ENCODE measurements around the gene GALNT2. TPM values are rescaled to one million over a fixed set of nuclear protein-coding genes. Genes with fewer than 3 reads are reported as not detected.

GALNT2 gene
- total and polyA plus RNA-seq, 2 of the 4 experiments (the other 2 are of a cell fraction), result 50.4 to 189 TPM

- Histone ChIP-seq H2BK15ac (ENCODE audit: low read depth, low read length) (no peak overlapping the region), H3K4me3 (ENCODE audit: insufficient read depth, low read depth, low read length) (no peak overlapping the region), H3K27ac (ENCODE audit: insufficient read depth, low read length) (no peak overlapping the region), H3K4me2 (ENCODE audit: low read depth, low read length) (no peak overlapping the region), H3K9me3 (ENCODE audit: control insufficient read depth, insufficient read depth, low read length) (no peaks in the 10 kb centered on the region), H3K36me3 (ENCODE audit: control insufficient read depth, insufficient read depth, low read length) (peaks cover 47% of the 10 kb centered on the region), H3K4ac (ENCODE audit: low read depth, low read length) (no peak overlapping the region), H4K5ac (ENCODE audit: low read depth, low read length) (no peak overlapping the region), H3K27me3 (ENCODE audit: control insufficient read depth, insufficient read depth, low read length) (no peaks in the 10 kb centered on the region), H3K9me1 (ENCODE audit: insufficient read depth, low read length) (peaks cover 6% of the 10 kb centered on the region; the same call in 1 of the 2 replicates), H3K79me1 (ENCODE audit: low read depth in 1 of 2, low read length in 2 of 2) (peaks cover 14 to 18% of the 10 kb centered on the region in 2 experiments; a peak in 2 of 4 replicates), H4K20me1 (ENCODE audit: insufficient read depth, low read length) (no peaks in the 10 kb centered on the region), H3K23ac (ENCODE audit: low read depth, low read length) (no peak overlapping the region), H4K91ac (ENCODE audit: insufficient read depth, low read depth, low read length) (no peak overlapping the region), H4K8ac (ENCODE audit: low read depth in 2 of 2, low read length in 2 of 2) (no peak overlapping the region), H2BK20ac (ENCODE audit: low read depth, low read length) (no peak overlapping the region), H3K4me1 (ENCODE audit: control insufficient read depth, insufficient read depth, low read length) (peaks cover 8% of the 10 kb centered on the region), H3K14ac (replicated peaks; ENCODE audit: low read depth, low read length) (no peak overlapping the region), H3K18ac (ENCODE audit: low read depth, low read length) (no peak overlapping the region), H2BK120ac (ENCODE audit: low read depth, low read length) (no peak overlapping the region), H3K9ac (ENCODE audit: low read depth, low read length) (no peak overlapping the region), H2AK9ac (replicated peaks; ENCODE audit: low read depth, low read length, poor library complexity) (no peak overlapping the region), H2BK5ac (ENCODE audit: low read depth, low read length, poor library complexity, severe bottlenecking) (no peak overlapping the region), H2AFZ (replicated peaks; ENCODE audit: low read length, poor library complexity) (no peak overlapping the region), H3K56ac (ENCODE audit: extremely low read depth, insufficient read depth, low read length) (no peak overlapping the region), H2AK5ac (ENCODE audit: low read depth, low read length) (no peak overlapping the region)
- DNase-seq (no peak), ATAC-seq (ENCODE audit: low read depth) (no peak)
- TF ChIP-seq BHLHE40 (IDR thresholded peaks at IDR 0.05; ENCODE audit: low read depth, low read length), result no peak
- no peak for TF ChIP-seq POLR2A (IDR thresholded peaks at IDR 0.05; ENCODE audit: low read depth, low read length)
- TF ChIP-seq MAZ (IDR thresholded peaks at IDR 0.05; ENCODE audit: borderline replicate concordance, low read depth, low read length), result no peak
- TF ChIP-seq CHD1 (IDR thresholded peaks at IDR 0.05; ENCODE audit: low read depth, low read length), result no peak
- TF ChIP-seq RCOR1 (IDR thresholded peaks at IDR 0.05; ENCODE audit: insufficient replicate concordance, low read length), result no peak
- no peak for TF ChIP-seq RFX5 (IDR thresholded peaks at IDR 0.05; ENCODE audit: low read depth, low read length)
- no peak for TF ChIP-seq CEBPB (IDR thresholded peaks at IDR 0.05; ENCODE audit: low read depth, low read length)
- TF ChIP-seq MAFK (IDR thresholded peaks at IDR 0.05; ENCODE audit: low read depth, low read length), result no peak
- no peak for TF ChIP-seq MXI1 (IDR thresholded peaks at IDR 0.05; ENCODE audit: borderline replicate concordance, low read depth, low read length)
- no peak for TF ChIP-seq SMC3 (IDR thresholded peaks at IDR 0.05; ENCODE audit: low read depth, low read length)
- no peak for TF ChIP-seq CTCF (conservative IDR thresholded peaks at IDR 0.05; ENCODE audit: low read depth, low read length)
- TF ChIP-seq NFE2L2 (IDR thresholded peaks at IDR 0.05; ENCODE audit: low read depth, low read length), result no peak
- TF ChIP-seq FOS (IDR thresholded peaks at IDR 0.05; ENCODE audit: low read depth, low read length), result no peak
- no peak for TF ChIP-seq RAD21 (IDR thresholded peaks at IDR 0.05; ENCODE audit: low read length)
- TF ChIP-seq ELK1 (IDR thresholded peaks at IDR 0.05; ENCODE audit: borderline replicate concordance, low read depth, low read length), result no peak
- no peak for TF ChIP-seq USF2 (IDR thresholded peaks at IDR 0.05; ENCODE audit: low read depth, low read length)
- 93% methylated on average over 2 of the region's 8 CpGs; no CpG with 5 or more reads in 1 of the 2 experiments for WGBS, 2 experiments (ENCODE audit: extremely low coverage in 2 of 2, insufficient read length in 1 of 2)
- no TSS peak for BruUV-seq (replicated peaks)
- dilution Hi-C loops (cut with HindIII; ENCODE audit: low sequenced_read_pairs, unreplicated experiment), result no loop called here
- intact Hi-C loops (cut with micrococcal nuclease), result loop anchor here (5.0 kb wide), 1 partner anchor 184 kb away; the partner anchor contains the start of gene GALNT2
- in situ Hi-C loops (cut with MboI; ENCODE audit: low sequenced_read_pairs), result no loop called here
- CTCF ChIA-PET, result no interaction called here
- POLR2A ChIA-PET (ENCODE audit: unreplicated experiment), result no interaction called here
Observed at GRCh38 chr1:230251644-230252191, 184.7 kb downstream of the GALNT2 start.

Measured in IMR-90 (cell line).